Breast epithelium (tissue), 3 donors: ENCODE results near the gene FGD2.

Source experiments
- POLR2A ChIP-seq: fragments of 450-650 bp; IDR thresholded peaks from one replicate; pipeline ENCODE4 v1.6.1; 2016; ENCODE audit warnings: antibody characterized with exemption, mild to moderate bottlenecking, moderate library complexity
- TF ChIP-seq, protein P1 (sequence below), 3 donors: fragments of 450-650 bp; IDR thresholded peaks; one replicate each; pipeline ENCODE4 v1.5.1; 2016 to 2017; ENCODE audit warnings: antibody characterized with exemption in 3 of 3, mild to moderate bottlenecking in 3 of 3, moderate library complexity in 3 of 3

DNA sequence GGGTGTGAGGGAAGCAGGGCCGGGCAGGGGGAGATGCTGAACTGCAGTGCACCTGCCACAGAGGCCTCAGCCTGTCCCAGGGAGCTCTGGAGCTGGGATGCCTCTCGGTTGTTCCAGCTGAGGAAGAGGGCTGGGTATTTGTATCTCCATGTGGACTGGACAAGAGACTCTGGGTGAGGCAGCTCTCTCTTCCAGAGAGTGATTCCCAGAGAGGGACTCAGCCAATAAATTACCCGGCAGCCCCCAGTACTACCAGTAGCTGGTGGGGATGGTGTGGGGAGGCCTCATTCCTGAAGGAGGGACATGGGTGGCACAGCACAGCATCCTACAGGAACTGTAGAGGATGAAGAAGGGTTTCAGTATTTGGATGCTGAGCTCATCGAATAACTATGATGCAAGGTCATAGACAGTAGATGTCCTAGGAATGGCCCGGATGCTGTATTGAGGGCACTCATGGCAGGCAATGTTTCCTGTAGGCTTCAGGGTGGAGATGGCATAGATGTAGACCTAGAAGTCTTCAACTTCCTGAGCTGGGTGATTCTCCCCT lies 1.4 kb downstream of the FGD2 start:
- TF ChIP-seq, protein P1, sequence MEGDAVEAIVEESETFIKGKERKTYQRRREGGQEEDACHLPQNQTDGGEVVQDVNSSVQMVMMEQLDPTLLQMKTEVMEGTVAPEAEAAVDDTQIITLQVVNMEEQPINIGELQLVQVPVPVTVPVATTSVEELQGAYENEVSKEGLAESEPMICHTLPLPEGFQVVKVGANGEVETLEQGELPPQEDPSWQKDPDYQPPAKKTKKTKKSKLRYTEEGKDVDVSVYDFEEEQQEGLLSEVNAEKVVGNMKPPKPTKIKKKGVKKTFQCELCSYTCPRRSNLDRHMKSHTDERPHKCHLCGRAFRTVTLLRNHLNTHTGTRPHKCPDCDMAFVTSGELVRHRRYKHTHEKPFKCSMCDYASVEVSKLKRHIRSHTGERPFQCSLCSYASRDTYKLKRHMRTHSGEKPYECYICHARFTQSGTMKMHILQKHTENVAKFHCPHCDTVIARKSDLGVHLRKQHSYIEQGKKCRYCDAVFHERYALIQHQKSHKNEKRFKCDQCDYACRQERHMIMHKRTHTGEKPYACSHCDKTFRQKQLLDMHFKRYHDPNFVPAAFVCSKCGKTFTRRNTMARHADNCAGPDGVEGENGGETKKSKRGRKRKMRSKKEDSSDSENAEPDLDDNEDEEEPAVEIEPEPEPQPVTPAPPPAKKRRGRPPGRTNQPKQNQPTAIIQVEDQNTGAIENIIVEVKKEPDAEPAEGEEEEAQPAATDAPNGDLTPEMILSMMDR (IDR thresholded peaks at IDR 0.05) = no peak
- no peak for TF ChIP-seq POLR2A
